Keratinocyte (primary cell): ENCODE data around the gene ADGRG1. TPM values are rescaled to one million over a fixed set of nuclear protein-coding genes. Genes with fewer than 3 reads are reported as not detected.

Experiments used
- DNase-seq: peaks from one replicate; pipeline ENCODE4 v3.0.0-alpha.2; 2011; ENCODE audit warnings: low read depth, missing footprints, low spot score
- FAIRE-seq: peaks from 2 replicates; lab custom pipeline; 2011; peaks lifted over from hg19 to GRCh38; lab: Jason Lieb, UNC
- H2AFZ ChIP-seq: 2 replicates; pipeline ENCODE4 v1.6.0; 2012; ENCODE audit warnings: low read length, control low read depth, inconsistent platforms; ENCODE audit not compliant: control insufficient read depth
- H3K27ac ChIP-seq: 2 replicates; pipeline ENCODE4 v1.5.1; 2011; ENCODE audit warnings: low read length; ENCODE audit not compliant: control insufficient read depth, insufficient read depth
- H3K27me3 ChIP-seq: 3 replicates; pipeline ENCODE4 v1.6.0; 2011; ENCODE audit warnings: low read length; ENCODE audit not compliant: control insufficient read depth, insufficient read depth; ENCODE audit errors: extremely low read depth
- H3K36me3 ChIP-seq, 2 experiments: 2 replicates in 1 of 2; 3 replicates in 1 of 2; pipeline ENCODE4 v1.5.1; 2011; ENCODE audit warnings: low read length in 2 of 2, mild to moderate bottlenecking in 1 of 2; ENCODE audit not compliant: control insufficient read depth in 2 of 2, insufficient read depth in 2 of 2; ENCODE audit errors: extremely low read depth in 1 of 2
- H3K4me1 ChIP-seq: 3 replicates; pipeline ENCODE4 v1.5.1; 2011; ENCODE audit warnings: low read length; ENCODE audit not compliant: control insufficient read depth, insufficient read depth; ENCODE audit errors: extremely low read depth
- H3K4me2 ChIP-seq: 3 replicates; pipeline ENCODE4 v1.6.0; 2011; ENCODE audit warnings: low read depth, low read length; ENCODE audit not compliant: control insufficient read depth, insufficient read depth; ENCODE audit errors: extremely low read depth
- H3K4me3 ChIP-seq, 3 experiments: fragments of 200-600 bp in 1 of 3; sonication (generic) in 1 of 3; 2 replicates in 2 of 3; 3 replicates in 1 of 3; pipeline ENCODE4 v1.5.1; 2011 to 2016; ENCODE audit warnings: low read length in 3 of 3, mild to moderate bottlenecking in 3 of 3, control low read depth in 2 of 3, inconsistent platforms in 1 of 3, low read depth in 1 of 3, mixed read lengths in 1 of 3, mixed run types in 1 of 3, moderate library complexity in 1 of 3; ENCODE audit not compliant: control insufficient read depth in 2 of 3, insufficient read depth in 2 of 3; ENCODE audit errors: extremely low read depth in 1 of 3
- H3K79me2 ChIP-seq: 2 replicates; pipeline ENCODE4 v1.6.0; 2012; ENCODE audit warnings: low read length; ENCODE audit not compliant: control insufficient read depth, insufficient read depth
- H3K9ac ChIP-seq: 3 replicates; pipeline ENCODE4 v1.6.0; 2011; ENCODE audit warnings: low read length; ENCODE audit not compliant: control insufficient read depth, insufficient read depth; ENCODE audit errors: extremely low read depth
- H3K9me1 ChIP-seq: 3 replicates; pipeline ENCODE4 v1.6.0; 2011; ENCODE audit warnings: low read length; ENCODE audit not compliant: control insufficient read depth, insufficient read depth; ENCODE audit errors: extremely low read depth
- H3K9me3 ChIP-seq: 2 replicates; pipeline ENCODE4 v1.5.1; 2012; ENCODE audit warnings: low read depth, low read length; ENCODE audit not compliant: control insufficient read depth
- H4K20me1 ChIP-seq: 3 replicates; pipeline ENCODE4 v1.6.0; 2011; ENCODE audit warnings: low read length; ENCODE audit not compliant: control insufficient read depth, insufficient read depth; ENCODE audit errors: extremely low read depth
- CTCF ChIP-seq, 3 experiments: IDR thresholded peaks in 1 of 3; conservative IDR thresholded peaks in 1 of 3; optimal IDR thresholded peaks in 1 of 3; 2 replicates in 2 of 3; 3 replicates in 1 of 3; pipeline versions ENCODE3 to v1.5.1; 2011; ENCODE audit warnings: low read length in 3 of 3, mild to moderate bottlenecking in 3 of 3, moderate library complexity in 2 of 3, control low read depth in 1 of 3, inconsistent platforms in 1 of 3; ENCODE audit not compliant: insufficient read depth in 2 of 3; ENCODE audit errors: extremely low read depth in 1 of 3
- EZH2 ChIP-seq: IDR thresholded peaks from one replicate; pipeline ENCODE4 v1.6.1; 2012; ENCODE audit warnings: inconsistent platforms, mild to moderate bottlenecking, low read length, moderate library complexity
- dilution Hi-C: fragments of 300-500 bp; cut with MboI; formaldehyde crosslinking; loops from one replicate; pipeline ENCODE4 v1.7.0; 2020; ENCODE audit warnings: low sequenced_read_pairs; ENCODE audit not compliant: extremely low pct_ligation_motif_present
- polyA plus RNA-seq, 5 experiments: library from polyadenylated mRNA; depleted of rRNA in 3 of 5; stranded (reverse) in 3 of 5; stranded (forward) in 1 of 5; unstranded in 1 of 5; fragments of >200 nt; gene quantifications; 1 replicate in 1 of 5; 2 replicates in 3 of 5; 3 replicates in 1 of 5; pipeline versions ENCODE4 v1.2.1 to v1.2.3, GENCODE V29; 2011 to 2012; ENCODE audit warnings: missing spikeins in 2 of 5, low read depth in 1 of 5, low replicate concordance in 1 of 5

ADGRG1 gene
- polyA plus RNA-seq, 1 donor (not counting 4 experiments of a cell fraction or from before 2014, with no cell fraction given): 28.4 TPM

GRCh38 chr16:57614944-57615343 is 13.5 kb upstream of the ADGRG1 start:
- Histone ChIP-seq H3K27ac (no peak overlapping the region), H3K4me3 (no peak overlapping the region), H2AFZ (no peak overlapping the region), H3K9me1 (no peaks in the 10 kb centered on the region), H3K36me3 (no peaks in the 10 kb centered on the region), H3K27me3 (no peaks in the 10 kb centered on the region), H3K9ac (no peak overlapping the region), H4K20me1 (no peaks in the 10 kb centered on the region), H3K4me2 (no peak overlapping the region), H3K4me1 (peaks cover 19% of the 10 kb centered on the region), H3K9me3 (no peaks in the 10 kb centered on the region), H3K79me2 (no peaks in the 10 kb centered on the region)
- FAIRE-seq (no peak), DNase-seq (no peak)
- dilution Hi-C loops: no loop called here
- TF ChIP-seq EZH2 (no peak), CTCF (optimal IDR thresholded peaks at IDR 0.05 in 1 of 3, IDR thresholded peaks at IDR 0.05 in 1 of 3, conservative IDR thresholded peaks at IDR 0.05 in 1 of 3; ENCODE audit: extremely low read depth in 1 of 3, insufficient read depth in 2 of 3, low read length in 3 of 3) (no peak)

GRCh38 chr16:57615813-57616212 is 12.6 kb upstream of the ADGRG1 start:
- Histone ChIP-seq H3K9me3 (no peaks in the 10 kb centered on the region), H3K27me3 (no peaks in the 10 kb centered on the region), H3K79me2 (peaks cover 8% of the 10 kb centered on the region), H3K27ac (no peak overlapping the region), H3K9me1 (no peaks in the 10 kb centered on the region), H3K4me3 (no peak overlapping the region), H4K20me1 (no peaks in the 10 kb centered on the region), H3K36me3 (no peaks in the 10 kb centered on the region), H2AFZ (no peak overlapping the region), H3K4me2 (no peak overlapping the region), H3K9ac (no peak overlapping the region), H3K4me1 (peaks cover 22% of the 10 kb centered on the region)
- DNase-seq: no peak
- TF ChIP-seq CTCF (optimal IDR thresholded peaks at IDR 0.05 in 1 of 3, IDR thresholded peaks at IDR 0.05 in 1 of 3, conservative IDR thresholded peaks at IDR 0.05 in 1 of 3; ENCODE audit: extremely low read depth in 1 of 3, insufficient read depth in 2 of 3, low read length in 3 of 3) (no peak), EZH2 (no peak)
- dilution Hi-C loops: no loop called here
- FAIRE-seq: no peak
